GM18519 (cell line): Measurements from ENCODE around the gene LRRC8D.
"Not testable (repeated sequence)": the region's sequence is repeated elsewhere in the genome, so short reads cannot be mapped to it uniquely, and the experiment has no call there.

Experiments used
- ATAC-seq: cut with Tn5 transposase; IDR thresholded peaks from one replicate; pipeline ENCODE4 v1.9.1; 2021; ENCODE audit warnings: mild to moderate bottlenecking, moderate library complexity; ENCODE audit not compliant: unreplicated experiment, low FRiP score

The LRRC8D gene

DNA sequence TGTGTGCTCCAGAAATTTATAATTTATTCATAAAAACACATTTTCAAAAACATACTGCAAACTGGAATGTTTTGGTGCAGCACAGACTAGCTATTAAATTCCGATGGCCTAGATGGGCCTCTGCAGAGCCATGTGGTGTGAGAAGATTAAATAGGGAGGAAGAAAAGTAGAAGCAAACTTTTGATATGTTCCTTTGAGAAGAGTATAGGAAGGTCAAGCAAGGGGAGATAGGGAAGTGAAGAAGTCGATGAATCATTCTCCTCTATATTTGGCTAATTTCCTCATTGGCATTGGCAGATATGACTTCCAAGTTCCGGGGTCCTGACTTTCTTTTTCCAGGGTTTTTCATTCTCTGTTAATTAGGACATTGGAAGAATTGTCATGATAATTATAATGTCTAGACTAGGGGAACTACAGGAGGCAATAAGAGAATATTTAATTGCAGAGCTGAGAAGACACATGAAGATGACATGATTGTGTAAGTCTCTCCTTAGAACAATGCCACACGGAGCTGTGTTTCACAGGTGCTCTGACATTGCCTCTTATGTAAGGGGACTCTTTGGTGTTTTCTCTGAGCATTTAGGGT, 154.8 kb downstream of the LRRC8D start:
- no peak for ATAC-seq

DNA sequence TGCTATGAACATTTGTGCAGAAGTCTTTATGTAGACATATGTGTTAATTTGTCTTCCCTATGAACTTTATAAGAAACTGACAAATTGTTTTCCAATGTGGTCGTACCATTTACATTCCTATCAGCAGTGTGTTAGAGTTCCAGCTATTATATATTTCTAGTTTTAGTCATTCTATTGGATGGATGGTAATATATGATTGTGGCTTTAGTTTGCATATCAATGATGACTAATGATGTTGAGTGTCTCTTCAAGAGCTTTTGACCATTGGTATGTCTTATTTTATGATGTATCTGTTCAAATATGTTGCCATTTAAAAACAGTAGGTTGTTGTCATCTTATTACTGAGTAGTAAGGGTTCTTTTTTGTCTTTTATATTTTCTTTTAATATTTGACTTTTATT, 157.9 kb downstream of the LRRC8D start:
- ATAC-seq: no peak

DNA sequence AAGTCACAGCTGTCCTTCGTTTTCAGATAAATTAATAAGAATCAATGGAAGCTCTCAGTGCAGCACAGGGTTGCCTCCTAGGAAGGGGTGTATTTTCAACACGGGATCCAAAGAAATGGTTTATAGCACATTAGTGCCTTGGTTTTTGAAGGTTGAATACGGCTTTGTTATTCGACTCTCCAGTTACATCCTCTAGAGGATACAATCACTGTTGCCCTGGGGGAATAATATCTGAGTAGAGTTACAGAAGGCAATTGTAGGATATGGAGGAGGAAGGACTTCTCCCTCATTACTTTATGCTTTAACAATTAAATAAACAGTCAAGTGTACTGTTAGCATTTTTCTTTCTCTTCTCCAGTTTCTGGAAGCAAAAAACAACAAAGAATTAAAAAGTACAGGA, 159.8 kb downstream of the LRRC8D start:
- no peak for ATAC-seq

DNA sequence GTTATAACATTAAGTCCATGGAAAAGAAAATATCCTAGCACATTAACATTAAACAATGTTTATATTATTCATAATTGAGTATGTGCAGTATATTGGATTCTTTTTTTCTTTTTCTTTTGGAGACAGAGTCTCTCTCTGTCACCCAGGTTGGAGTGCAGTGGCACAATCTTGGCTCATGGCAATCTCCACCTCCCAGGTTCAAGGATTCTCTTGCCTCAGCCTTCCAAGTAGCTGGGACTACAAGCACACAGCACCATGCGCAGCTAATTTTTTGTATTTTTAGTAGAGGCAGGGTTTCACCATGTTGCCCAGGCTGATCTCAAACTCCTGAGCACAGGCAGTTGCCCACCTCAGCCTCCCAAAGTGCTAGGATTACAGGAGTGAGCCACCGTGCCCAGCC, 162.0 kb downstream of the LRRC8D start:
- ATAC-seq: not testable (repeated sequence)

DNA sequence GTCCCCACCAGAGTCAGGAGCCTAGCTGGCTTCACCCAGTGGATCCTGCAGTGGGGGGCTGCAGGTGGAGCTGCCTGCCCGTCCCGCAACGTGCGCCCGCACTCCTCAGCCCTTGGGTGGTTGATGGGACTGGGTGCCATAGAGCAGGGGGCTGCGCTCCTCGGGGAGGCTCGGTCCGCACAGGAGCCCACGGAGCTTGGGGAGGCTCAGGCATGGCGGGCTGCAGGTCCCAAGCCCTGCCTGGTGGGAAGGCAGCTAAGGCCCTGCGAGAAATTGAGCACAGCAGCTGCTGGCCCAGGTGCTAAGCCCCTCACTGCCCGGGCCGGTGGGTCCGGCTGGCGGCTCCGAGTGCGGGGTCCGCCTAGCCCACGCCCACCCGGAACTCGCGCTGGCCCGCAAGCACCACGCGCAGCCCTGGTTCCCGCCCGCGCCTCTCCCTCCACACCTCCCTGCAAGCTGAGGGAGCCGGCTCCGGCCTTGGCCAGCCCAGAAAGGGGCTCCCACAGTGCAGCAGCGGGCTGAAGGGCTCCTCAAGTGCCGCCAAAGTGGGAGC, 163.8 kb downstream of the LRRC8D start:
- ATAC-seq: not testable (repeated sequence)

DNA sequence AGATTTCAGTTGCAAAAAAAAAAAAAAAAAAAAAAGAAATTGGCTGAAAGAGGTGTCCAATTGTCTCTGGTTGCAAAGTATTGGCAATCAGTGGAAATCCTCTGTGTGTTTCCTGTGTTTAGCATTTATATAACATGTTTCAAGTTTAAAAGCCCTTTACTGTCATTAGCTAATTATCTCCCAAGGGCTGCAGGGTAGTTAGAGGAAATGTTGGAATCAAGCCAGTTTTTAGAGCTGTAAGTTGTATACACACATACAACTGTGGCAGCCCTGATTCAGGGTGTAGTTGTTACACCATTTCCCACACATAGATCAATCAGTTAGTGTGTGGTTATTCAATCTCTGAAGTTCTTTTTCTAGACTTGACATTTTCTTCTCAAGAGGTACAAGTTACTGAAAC, 165.2 kb downstream of the LRRC8D start:
- ATAC-seq: no peak
